K562 (cell line): ENCODE data around the gene FGR. TPM values are rescaled to one million over a fixed set of nuclear protein-coding genes. Genes with fewer than 3 reads are reported as not detected.

ENCODE experiments used
- ATAC-seq: fragments of 200-7000 bp; cut with Tn5 transposase; 3 replicates; pipeline ENCODE4 v1.9.1; 2020; ENCODE audit warnings: moderate library complexity
- BruUV-seq: library from RNA; stranded (reverse); fragments of 400-500 nt; replicated peaks from 2 replicates; lab custom pipeline; 2021; lab: Mats Ljungman, UMichigan
- CTCF ChIA-PET: fragments of 300-600 bp; formaldehyde crosslinking; extraction: SDS; loops from one replicate; lab custom pipeline; 2021; ENCODE audit warnings: low intra/inter-chr PET ratio; lab: Yijun Ruan, JAX
- POLR2A ChIA-PET: fragments of 300-600, 350-650 bp; sonication (Branson Sonifier 250); formaldehyde crosslinking; extraction: SDS; loops from one replicate; lab custom pipeline; 2021; ENCODE audit warnings: antibody characterized with exemption, inconsistent platforms; lab: Yijun Ruan, JAX
- DNase-seq, 4 experiments: peaks; one replicate each; pipeline versions ENCODE4 v3.0.0 to v3.0.0-alpha.2; 2011 to 2018; ENCODE audit warnings: low spot score in 3 of 4, mixed read lengths in 3 of 4; ENCODE audit errors: extremely low read depth in 1 of 4
- FAIRE-seq: peaks from 2 replicates; lab custom pipeline; 2011; peaks lifted over from hg19 to GRCh38; lab: Jason Lieb, UNC
- H2AFZ ChIP-seq: 2 replicates; pipeline ENCODE4 v1.6.0; 2011; ENCODE audit warnings: low read depth, low read length, control low read depth, inconsistent platforms
- H3K27ac ChIP-seq: fragments of 200-600 bp; 3 replicates; pipeline ENCODE4 v1.8.0; 2011; ENCODE audit warnings: low read depth, mild to moderate bottlenecking, control low read depth, inconsistent platforms, low read length, moderate library complexity, mixed read lengths; ENCODE audit errors: extremely low read depth
- H3K27me3 ChIP-seq, 2 experiments: fragments of 300-600 bp in 1 of 2; 2 replicates in 1 of 2; 3 replicates in 1 of 2; pipeline versions ENCODE4 v1.6.0 to v1.8.0; 2011; ENCODE audit warnings: inconsistent platforms in 2 of 2, low read length in 2 of 2, mild to moderate bottlenecking in 1 of 2, mixed read lengths in 1 of 2, moderate library complexity in 1 of 2; ENCODE audit not compliant: control insufficient read depth in 2 of 2, insufficient read depth in 2 of 2
- H3K36me3 ChIP-seq: fragments of 300-600 bp; 3 replicates; pipeline ENCODE4 v1.8.0; 2011; ENCODE audit warnings: mild to moderate bottlenecking, low read length, inconsistent platforms; ENCODE audit not compliant: control insufficient read depth, insufficient read depth
- H3K4me1 ChIP-seq, 2 experiments: fragments of 200-600 bp in 1 of 2; replicated peaks in 1 of 2; 2 replicates in 1 of 2; 3 replicates in 1 of 2; pipeline versions ENCODE4 v1.5.1 to v1.8.0; 2011; ENCODE audit warnings: inconsistent platforms in 2 of 2, low read length in 2 of 2, mild to moderate bottlenecking in 1 of 2, mixed read lengths in 1 of 2, moderate library complexity in 1 of 2; ENCODE audit not compliant: control insufficient read depth in 2 of 2, insufficient read depth in 2 of 2
- H3K4me2 ChIP-seq: 2 replicates; pipeline ENCODE4 v1.6.1; 2011; ENCODE audit warnings: low read length, control low read depth, inconsistent platforms, mixed read lengths; ENCODE audit not compliant: insufficient read depth
- H3K4me3 ChIP-seq: fragments of 200-600 bp; sonication (generic), shearing (Covaris generic); 2 replicates; pipeline ENCODE4 v1.5.1; 2016; ENCODE audit warnings: control low read depth, inconsistent platforms
- H3K79me2 ChIP-seq: fragments of 200-600 bp; 3 replicates; pipeline ENCODE4 v1.8.0; 2011; ENCODE audit warnings: low read length, inconsistent platforms; ENCODE audit not compliant: control insufficient read depth, insufficient read depth
- H3K9ac ChIP-seq, 2 experiments: 2 replicates each; pipeline versions ENCODE4 v1.6.0 to v1.6.1; 2011; ENCODE audit warnings: low read depth in 2 of 2, low read length in 2 of 2, control low read depth in 1 of 2, inconsistent platforms in 1 of 2, mild to moderate bottlenecking in 1 of 2, mixed read lengths in 1 of 2; ENCODE audit not compliant: insufficient read depth in 1 of 2
- H3K9me1 ChIP-seq: one replicate; pipeline ENCODE4 v1.6.0; 2011; ENCODE audit warnings: inconsistent platforms, mild to moderate bottlenecking, low read length, moderate library complexity; ENCODE audit not compliant: control insufficient read depth, insufficient read depth
- H3K9me3 ChIP-seq: replicated peaks from 2 replicates; pipeline ENCODE4 v1.5.1; 2011; ENCODE audit warnings: low read depth, low read length, inconsistent platforms; ENCODE audit not compliant: control insufficient read depth, insufficient read depth
- H4K20me1 ChIP-seq: replicated peaks from 2 replicates; pipeline ENCODE4 v1.6.1; 2011; ENCODE audit warnings: low read length, inconsistent platforms, mixed read lengths; ENCODE audit not compliant: control insufficient read depth, insufficient read depth
- MEF2A ChIP-seq: IDR thresholded peaks from 2 replicates; pipeline ENCODE4 v1.6.1; 2011; ENCODE audit warnings: low read depth, mild to moderate bottlenecking, low read length, moderate library complexity; ENCODE audit not compliant: control insufficient read depth
- MEIS2 ChIP-seq: fragments of 450-650 bp; IDR thresholded peaks from 2 replicates; pipeline ENCODE4 v1.6.1; 2014; ENCODE audit warnings: mild to moderate bottlenecking; ENCODE audit not compliant: partially characterized antibody
- PYGO2 ChIP-seq: fragments of 450-650 bp; IDR thresholded peaks from 2 replicates; pipeline ENCODE4 v1.6.1; 2016; ENCODE audit warnings: mild to moderate bottlenecking, missing genetic modification characterization, moderate library complexity, missing compliant biosample characterization
- XRCC3 ChIP-seq: fragments of 450-650 bp; IDR thresholded peaks from 2 replicates; pipeline ENCODE4 v1.6.1; 2017; ENCODE audit warnings: mild to moderate bottlenecking, moderate library complexity
- in situ Hi-C: fragments of 300-500 bp; cut with MboI; formaldehyde crosslinking; loops from 4 replicates; pipeline ENCODE4 v1.15.0; 2018; ENCODE audit warnings: inconsistent platforms, mixed read lengths
- intact Hi-C: fragments of 100-400 bp; cut with micrococcal nuclease; formaldehyde crosslinking; loops from 2 replicates; pipeline ENCODE4 v1.14.2; 2022
- polyA plus RNA-seq, 8 experiments: library from polyadenylated mRNA; depleted of rRNA in 4 of 8; stranded (reverse) in 5 of 8; unstranded in 3 of 8; fragments of >200 nt; fragmentation: Nextera tagmentation in 2 of 8; fragmentation: Illumina TruSeq in 1 of 8; extraction: Ambion mirVana in 2 of 8; extraction: Trizol in 1 of 8; gene quantifications; 2 replicates each; pipeline versions ENCODE4 v1.2.1 to v1.2.3, GENCODE V29; 2011 to 2014; ENCODE audit warnings: inconsistent platforms in 1 of 8, missing spikeins in 1 of 8
- total RNA-seq, 7 experiments: library from RNA; depleted of rRNA in 6 of 7; stranded (reverse); fragments of >200 nt in 6 of 7; fragmentation: Illumina TruSeq in 2 of 7; extraction: Trizol in 2 of 7; gene quantifications; 2 replicates each; pipeline versions ENCODE4 v1.2.1 to v1.2.3, GENCODE V29; 2011 to 2021; ENCODE audit warnings: low replicate concordance in 1 of 7
- TF ChIP-seq, protein P1 (sequence below), 2 experiments: fragments of 450-650 bp in 1 of 2; sonication (generic) in 1 of 2; formaldehyde crosslinking in 1 of 2; IDR thresholded peaks in 1 of 2; conservative IDR thresholded peaks in 1 of 2; 2 replicates each; pipeline versions ENCODE4 v1.6.1 to v1.8.1; 2016 to 2023; ENCODE audit warnings: mild to moderate bottlenecking in 2 of 2, moderate library complexity in 2 of 2, inconsistent platforms in 1 of 2, missing genetic modification reagents in 1 of 2
- TF ChIP-seq, protein P2 (sequence below): sonication (generic); formaldehyde crosslinking; IDR thresholded peaks from 2 replicates; pipeline ENCODE4 v1.8.0; 2022; ENCODE audit warnings: mild to moderate bottlenecking, missing genetic modification reagents, borderline replicate concordance
- TF ChIP-seq, protein P3 (sequence below): fragments of 450-650 bp; IDR thresholded peaks from 2 replicates; pipeline ENCODE4 v1.6.1; 2016
- TF ChIP-seq, protein P4 (sequence below): fragments of 250-450 bp; sonication (Bioruptor Pico); IDR thresholded peaks from 2 replicates; pipeline ENCODE4 v1.4.0; 2020; ENCODE audit warnings: borderline replicate concordance
- TF ChIP-seq, protein P5 (sequence below), 2 experiments: IDR thresholded peaks in 1 of 2; conservative IDR thresholded peaks in 1 of 2; 2 replicates each; pipeline ENCODE4 v1.6.1; 2016; ENCODE audit warnings: low read depth in 2 of 2, mild to moderate bottlenecking in 1 of 2, missing compliant biosample characterization in 1 of 2, missing genetic modification characterization in 1 of 2, moderate library complexity in 1 of 2

Gene FGR
- total and polyA plus RNA-seq, 9 of the 15 experiments (the other 6 are each of a cell fraction or from before 2014, with no cell fraction given): 0.04 to 0.11 TPM; not detected in 7

DNA sequence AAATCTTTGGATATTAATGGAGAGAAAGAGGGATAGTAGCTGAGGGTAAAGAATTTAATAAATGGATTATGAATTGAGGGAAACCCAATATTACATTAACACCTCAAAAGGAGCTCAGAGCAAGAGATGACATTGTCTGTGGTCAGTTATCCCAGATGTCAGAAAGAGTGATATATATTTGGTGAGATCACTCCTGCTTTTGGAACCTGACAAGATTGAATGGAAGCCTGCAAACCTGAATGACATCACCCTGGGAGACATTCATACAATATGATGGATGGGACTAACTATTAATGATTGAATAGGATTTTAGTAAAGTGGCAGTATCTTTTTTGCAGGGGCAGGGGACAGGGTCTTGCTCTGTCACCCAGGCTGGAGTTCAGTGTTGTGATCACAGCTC, 43.8 kb upstream of the FGR start:
- FAIRE-seq: no peak
- Histone ChIP-seq H3K4me2 (no peak overlapping the region), H3K27me3 (no peaks in the 10 kb centered on the region), H3K4me1 (no peaks in the 10 kb centered on the region), H3K9me3 (peaks cover 9% of the 10 kb centered on the region), H4K20me1 (no peaks in the 10 kb centered on the region), H3K9me1 (no peaks in the 10 kb centered on the region), H3K36me3 (no peaks in the 10 kb centered on the region), H3K4me3 (no peak overlapping the region), H3K79me2 (no peaks in the 10 kb centered on the region), H3K9ac (no peak overlapping the region), H2AFZ (no peak overlapping the region), H3K27ac (no peak overlapping the region)
- TF ChIP-seq MEIS2 (peak; percentile 68), MEF2A (peak; percentile 54; the same call in 1 of the 2 replicates), XRCC3 (no peak), PYGO2 (tag) (no peak)
- TF ChIP-seq, protein P1, sequence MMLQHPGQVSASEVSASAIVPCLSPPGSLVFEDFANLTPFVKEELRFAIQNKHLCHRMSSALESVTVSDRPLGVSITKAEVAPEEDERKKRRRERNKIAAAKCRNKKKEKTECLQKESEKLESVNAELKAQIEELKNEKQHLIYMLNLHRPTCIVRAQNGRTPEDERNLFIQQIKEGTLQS (IDR thresholded peaks at IDR 0.05): peak; percentile 62
- TF ChIP-seq, protein P1 (CRISPR knock-in tag; conservative IDR thresholded peaks at IDR 0.05): no peak
- TF ChIP-seq, protein P2, sequence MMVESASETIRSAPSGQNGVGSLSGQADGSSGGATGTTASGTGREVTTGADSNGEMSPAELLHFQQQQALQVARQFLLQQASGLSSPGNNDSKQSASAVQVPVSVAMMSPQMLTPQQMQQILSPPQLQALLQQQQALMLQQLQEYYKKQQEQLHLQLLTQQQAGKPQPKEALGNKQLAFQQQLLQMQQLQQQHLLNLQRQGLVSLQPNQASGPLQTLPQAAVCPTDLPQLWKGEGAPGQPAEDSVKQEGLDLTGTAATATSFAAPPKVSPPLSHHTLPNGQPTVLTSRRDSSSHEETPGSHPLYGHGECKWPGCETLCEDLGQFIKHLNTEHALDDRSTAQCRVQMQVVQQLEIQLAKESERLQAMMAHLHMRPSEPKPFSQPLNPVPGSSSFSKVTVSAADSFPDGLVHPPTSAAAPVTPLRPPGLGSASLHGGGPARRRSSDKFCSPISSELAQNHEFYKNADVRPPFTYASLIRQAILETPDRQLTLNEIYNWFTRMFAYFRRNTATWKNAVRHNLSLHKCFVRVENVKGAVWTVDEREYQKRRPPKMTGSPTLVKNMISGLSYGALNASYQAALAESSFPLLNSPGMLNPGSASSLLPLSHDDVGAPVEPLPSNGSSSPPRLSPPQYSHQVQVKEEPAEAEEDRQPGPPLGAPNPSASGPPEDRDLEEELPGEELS (CRISPR knock-in tag): no peak
- TF ChIP-seq, protein P3, sequence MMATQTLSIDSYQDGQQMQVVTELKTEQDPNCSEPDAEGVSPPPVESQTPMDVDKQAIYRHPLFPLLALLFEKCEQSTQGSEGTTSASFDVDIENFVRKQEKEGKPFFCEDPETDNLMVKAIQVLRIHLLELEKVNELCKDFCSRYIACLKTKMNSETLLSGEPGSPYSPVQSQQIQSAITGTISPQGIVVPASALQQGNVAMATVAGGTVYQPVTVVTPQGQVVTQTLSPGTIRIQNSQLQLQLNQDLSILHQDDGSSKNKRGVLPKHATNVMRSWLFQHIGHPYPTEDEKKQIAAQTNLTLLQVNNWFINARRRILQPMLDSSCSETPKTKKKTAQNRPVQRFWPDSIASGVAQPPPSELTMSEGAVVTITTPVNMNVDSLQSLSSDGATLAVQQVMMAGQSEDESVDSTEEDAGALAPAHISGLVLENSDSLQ: peak; percentile 33; the same call in 1 of the 2 replicates
- TF ChIP-seq, protein P4, sequence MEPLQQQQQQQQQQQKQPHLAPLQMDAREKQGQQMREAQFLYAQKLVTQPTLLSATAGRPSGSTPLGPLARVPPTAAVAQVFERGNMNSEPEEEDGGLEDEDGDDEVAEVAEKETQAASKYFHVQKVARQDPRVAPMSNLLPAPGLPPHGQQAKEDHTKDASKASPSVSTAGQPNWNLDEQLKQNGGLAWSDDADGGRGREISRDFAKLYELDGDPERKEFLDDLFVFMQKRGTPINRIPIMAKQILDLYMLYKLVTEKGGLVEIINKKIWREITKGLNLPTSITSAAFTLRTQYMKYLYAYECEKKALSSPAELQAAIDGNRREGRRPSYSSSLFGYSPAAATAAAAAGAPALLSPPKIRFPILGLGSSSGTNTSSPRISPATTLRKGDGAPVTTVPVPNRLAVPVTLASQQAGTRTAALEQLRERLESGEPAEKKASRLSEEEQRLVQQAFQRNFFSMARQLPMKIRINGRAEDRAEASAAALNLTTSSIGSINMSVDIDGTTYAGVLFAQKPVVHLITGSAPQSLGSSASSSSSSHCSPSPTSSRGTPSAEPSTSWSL: no peak
- TF ChIP-seq, protein P5, sequence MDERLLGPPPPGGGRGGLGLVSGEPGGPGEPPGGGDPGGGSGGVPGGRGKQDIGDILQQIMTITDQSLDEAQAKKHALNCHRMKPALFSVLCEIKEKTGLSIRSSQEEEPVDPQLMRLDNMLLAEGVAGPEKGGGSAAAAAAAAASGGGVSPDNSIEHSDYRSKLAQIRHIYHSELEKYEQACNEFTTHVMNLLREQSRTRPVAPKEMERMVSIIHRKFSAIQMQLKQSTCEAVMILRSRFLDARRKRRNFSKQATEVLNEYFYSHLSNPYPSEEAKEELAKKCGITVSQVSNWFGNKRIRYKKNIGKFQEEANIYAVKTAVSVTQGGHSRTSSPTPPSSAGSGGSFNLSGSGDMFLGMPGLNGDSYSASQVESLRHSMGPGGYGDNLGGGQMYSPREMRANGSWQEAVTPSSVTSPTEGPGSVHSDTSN (CRISPR knock-in tag; IDR thresholded peaks at IDR 0.05; ENCODE audit: low read depth): no peak
- TF ChIP-seq, protein P5 (tag; conservative IDR thresholded peaks at IDR 0.05; ENCODE audit: low read depth): 0 out of 2 replicates have a peak, but pooled peaks have one; percentile 9
- no peak for DNase-seq
- ChIA-PET POLR2A (interaction anchor here (0.7 to 0.8 kb wide), 3 partner anchors 11 to 388 kb away, joined by 3 to 4 read pairs (median 3); no protein-coding TSS in a partner anchor), CTCF (no interaction called here)
- in situ Hi-C loops: no loop called here
- BruUV-seq: no TSS peak
- ATAC-seq: no peak
- intact Hi-C loops: no loop called here
